ENCODE measurements around the gene FRMPD4.
A peak's percentile ranks its signal among the peaks of the same experiment; 100 is the strongest.

Gene FRMPD4

DNA sequence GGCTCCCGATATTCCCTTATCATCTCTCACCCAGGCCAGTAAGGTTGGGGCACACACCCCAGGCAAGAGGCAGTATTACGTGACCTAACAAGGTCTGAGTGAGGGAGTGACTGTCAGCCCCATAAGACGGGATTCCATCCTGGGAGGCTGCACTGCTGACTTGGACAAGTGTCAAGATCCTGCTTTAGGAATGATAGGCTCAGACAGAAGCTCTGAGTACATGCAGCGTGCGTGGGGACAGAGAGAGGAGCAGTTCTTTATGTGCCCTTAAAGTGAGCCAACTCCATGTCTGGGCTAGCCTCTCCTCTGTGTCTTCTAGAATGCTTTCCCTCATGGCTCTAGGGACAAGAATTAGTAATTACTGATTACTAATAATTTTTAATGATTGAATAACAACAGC, 510.7 kb downstream of the FRMPD4 start:
- H3K27ac ChIP-seq = no peak overlapping the region
- no peak for DNase-seq (ENCODE audit: low spot score)
- TF ChIP-seq, protein P1, sequence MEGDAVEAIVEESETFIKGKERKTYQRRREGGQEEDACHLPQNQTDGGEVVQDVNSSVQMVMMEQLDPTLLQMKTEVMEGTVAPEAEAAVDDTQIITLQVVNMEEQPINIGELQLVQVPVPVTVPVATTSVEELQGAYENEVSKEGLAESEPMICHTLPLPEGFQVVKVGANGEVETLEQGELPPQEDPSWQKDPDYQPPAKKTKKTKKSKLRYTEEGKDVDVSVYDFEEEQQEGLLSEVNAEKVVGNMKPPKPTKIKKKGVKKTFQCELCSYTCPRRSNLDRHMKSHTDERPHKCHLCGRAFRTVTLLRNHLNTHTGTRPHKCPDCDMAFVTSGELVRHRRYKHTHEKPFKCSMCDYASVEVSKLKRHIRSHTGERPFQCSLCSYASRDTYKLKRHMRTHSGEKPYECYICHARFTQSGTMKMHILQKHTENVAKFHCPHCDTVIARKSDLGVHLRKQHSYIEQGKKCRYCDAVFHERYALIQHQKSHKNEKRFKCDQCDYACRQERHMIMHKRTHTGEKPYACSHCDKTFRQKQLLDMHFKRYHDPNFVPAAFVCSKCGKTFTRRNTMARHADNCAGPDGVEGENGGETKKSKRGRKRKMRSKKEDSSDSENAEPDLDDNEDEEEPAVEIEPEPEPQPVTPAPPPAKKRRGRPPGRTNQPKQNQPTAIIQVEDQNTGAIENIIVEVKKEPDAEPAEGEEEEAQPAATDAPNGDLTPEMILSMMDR (conservative IDR thresholded peaks at IDR 0.05; ENCODE audit: low read depth) = no peak
- ChIA-PET POLR2A (ENCODE audit: low non-redundant PET) (no interaction called here), CTCF (no interaction called here)

DNA sequence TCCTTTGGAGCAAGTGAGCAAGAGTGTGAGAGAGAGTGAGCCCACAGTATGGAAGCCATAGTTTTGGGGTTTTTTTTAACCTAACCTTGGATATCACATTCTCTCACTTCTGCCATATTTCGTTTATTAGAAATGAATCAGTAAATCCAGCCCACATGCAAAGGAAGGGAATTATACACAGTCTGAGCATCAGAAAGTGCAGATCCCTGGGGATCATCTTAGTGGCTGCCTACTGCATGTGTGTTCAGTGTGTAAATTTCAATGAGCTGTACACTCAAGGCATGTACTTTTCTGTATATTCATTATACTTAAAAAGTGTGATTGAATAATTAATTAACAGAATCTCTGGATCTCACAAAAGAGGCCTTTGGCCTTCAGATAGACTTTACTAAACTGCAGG, 519.2 kb downstream of the FRMPD4 start:
- no peak overlapping the region for H3K27ac ChIP-seq
- ChIA-PET CTCF (no interaction called here), POLR2A (ENCODE audit: low non-redundant PET) (no interaction called here)
- no peak for DNase-seq (ENCODE audit: low spot score)
- TF ChIP-seq, protein P1 (conservative IDR thresholded peaks at IDR 0.05; ENCODE audit: low read depth) = no peak

DNA sequence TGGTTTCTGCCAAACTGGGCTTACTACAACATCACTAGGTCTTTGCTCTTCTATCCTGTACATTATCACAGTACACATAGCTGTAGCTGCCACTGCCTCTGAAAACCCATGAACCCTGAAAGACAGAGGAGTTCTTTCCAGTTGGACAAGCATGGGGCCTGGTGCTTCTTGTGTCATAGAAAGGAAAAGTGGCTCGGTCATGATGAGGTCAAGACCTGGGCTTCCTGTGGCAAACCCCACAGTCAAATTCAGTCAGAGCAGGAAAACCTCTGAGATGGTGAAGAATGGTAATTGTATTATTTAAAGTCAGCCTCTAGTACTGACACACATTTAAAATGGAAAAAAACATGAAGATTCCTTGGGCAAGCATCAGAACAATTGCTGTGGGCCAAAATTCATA, 519.6 kb downstream of the FRMPD4 start:
- CTCF ChIA-PET = no interaction called here
- H3K27ac ChIP-seq = no peak overlapping the region
- DNase-seq (ENCODE audit: low spot score) = no peak
- POLR2A ChIA-PET (ENCODE audit: low non-redundant PET) = no interaction called here
- TF ChIP-seq, protein P1 (conservative IDR thresholded peaks at IDR 0.05; ENCODE audit: low read depth) = no peak

DNA sequence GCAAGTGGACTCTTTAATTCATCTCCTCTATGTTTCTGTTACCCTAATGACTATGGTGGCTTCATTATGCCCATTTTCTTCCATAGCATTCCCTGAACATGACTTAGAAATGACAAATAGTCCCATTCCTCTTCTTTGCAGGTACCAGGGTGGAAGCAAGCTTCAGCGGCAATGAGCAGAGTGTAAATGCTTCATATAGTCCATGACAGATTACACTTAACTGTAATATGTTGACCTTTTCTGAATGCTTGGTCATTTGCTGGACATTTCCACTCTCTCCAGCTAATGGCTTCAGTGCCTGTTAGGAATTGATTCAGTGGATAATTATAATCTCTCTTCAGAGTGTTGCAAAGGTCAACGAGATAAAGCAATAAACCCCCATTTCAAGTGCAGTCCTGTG, 523.2 kb downstream of the FRMPD4 start:
- CTCF ChIA-PET = no interaction called here
- DNase-seq (ENCODE audit: low spot score) = no peak
- POLR2A ChIA-PET (ENCODE audit: low non-redundant PET) = no interaction called here

DNA sequence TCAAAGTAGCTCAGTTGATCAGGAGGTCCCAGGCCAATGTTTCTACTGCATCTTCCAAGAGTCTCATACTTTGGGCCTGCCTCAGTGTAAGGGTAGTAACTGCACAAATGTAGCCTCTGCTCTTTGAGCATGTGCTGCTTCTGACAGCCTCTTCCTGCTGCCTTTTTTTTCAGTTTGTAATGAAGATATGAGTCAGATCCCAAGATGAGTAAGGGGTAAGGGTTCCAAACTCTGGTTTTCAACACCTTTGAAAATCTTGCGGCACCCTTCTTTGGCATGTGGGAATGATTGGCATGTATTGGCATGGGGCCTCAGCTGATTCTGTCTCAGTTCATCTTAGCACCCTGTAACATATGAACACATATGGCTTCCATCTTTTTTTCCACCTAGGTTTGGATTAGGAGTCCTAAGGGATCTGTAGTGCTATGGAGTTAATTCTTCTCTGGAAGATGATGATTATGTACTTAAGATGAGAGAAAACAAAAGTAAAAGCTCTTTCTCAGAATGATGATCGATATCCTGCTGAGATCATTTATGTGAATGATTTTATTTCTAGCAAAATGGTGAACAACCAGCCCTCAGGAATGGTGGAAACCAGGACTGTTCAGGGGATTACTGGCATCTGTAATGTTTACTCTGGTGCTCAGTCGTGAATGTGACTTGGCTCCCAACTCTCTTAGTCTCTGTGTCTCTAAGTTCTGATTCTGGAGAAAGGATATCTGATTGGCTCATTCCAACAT, 534.3 kb downstream of the FRMPD4 start:
- CTCF ChIA-PET = no interaction called here
- POLR2A ChIA-PET (ENCODE audit: low non-redundant PET) = no interaction called here
- peak; percentile 15 for DNase-seq (ENCODE audit: low spot score)
- TF ChIP-seq, protein P1 (conservative IDR thresholded peaks at IDR 0.05; ENCODE audit: low read depth) = no peak
- no peak overlapping the region for H3K27ac ChIP-seq

More for the DNA sequence above, 523.2 kb downstream of the FRMPD4 start:
- TF ChIP-seq, protein P1 (conservative IDR thresholded peaks at IDR 0.05; ENCODE audit: low read depth) = no peak
- H3K27ac ChIP-seq = no peak overlapping the region

DNA sequence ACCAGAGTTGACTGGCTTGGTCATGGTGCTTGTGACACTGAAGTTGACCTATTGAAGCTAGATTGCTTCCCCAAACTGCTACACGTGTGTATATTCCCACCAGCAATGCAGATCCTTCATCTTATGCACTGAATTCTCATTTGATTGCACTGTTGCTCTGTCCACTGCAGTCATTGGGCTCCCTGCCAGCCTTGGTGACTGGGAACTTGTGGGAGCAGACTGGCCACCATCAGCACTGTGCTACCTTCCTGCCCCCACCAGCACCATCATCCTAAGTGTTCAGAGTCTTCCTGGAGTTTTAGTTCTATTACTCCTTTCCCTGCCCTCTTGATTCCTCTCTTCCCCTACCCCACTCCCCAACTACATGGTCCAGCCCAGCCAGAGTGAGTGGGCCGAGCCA, 535.2 kb downstream of the FRMPD4 start:
- CTCF ChIA-PET = no interaction called here
- DNase-seq (ENCODE audit: low spot score) = no peak
- TF ChIP-seq, protein P1 (conservative IDR thresholded peaks at IDR 0.05; ENCODE audit: low read depth) = no peak
- POLR2A ChIA-PET (ENCODE audit: low non-redundant PET) = no interaction called here
- H3K27ac ChIP-seq = no peak overlapping the region

All from RWPE1 (cell line).